T-helper 2 cell treated with Interferon-gamma antibody and Interleukin-4, amounts not matched to agents 5 μg/mL and 100 μg/mL, for 36 hours (primary cell): ENCODE measurements around the gene COMMD10.
"Not testable (repeated sequence)": the region's sequence is repeated elsewhere in the genome, so short reads cannot be mapped to it uniquely, and the experiment has no call there.

ENCODE experiments used
- DNase-seq: peaks from one replicate; pipeline ENCODE4 v3.0.0; 2021; ENCODE audit warnings: low spot score
- H3K27ac Mint-ChIP-seq: one replicate; pipeline ENCODE4 v1.8.0; 2021; ENCODE audit warnings: mild to moderate bottlenecking, mixed read lengths
- H3K27me3 Mint-ChIP-seq: one replicate; pipeline ENCODE4 v1.8.0; 2021; ENCODE audit warnings: low read depth, mixed read lengths
- H3K36me3 Mint-ChIP-seq: one replicate; pipeline ENCODE4 v1.8.0; 2021; ENCODE audit warnings: low read depth, mixed read lengths
- H3K4me1 Mint-ChIP-seq: one replicate; pipeline ENCODE4 v1.8.0; 2021; ENCODE audit warnings: low read depth, mixed read lengths
- H3K4me3 Mint-ChIP-seq: one replicate; pipeline ENCODE4 v1.8.0; 2022; ENCODE audit warnings: mild to moderate bottlenecking, moderate library complexity, mixed read lengths
- H3K9me3 Mint-ChIP-seq: one replicate; pipeline ENCODE4 v1.8.0; 2021; ENCODE audit warnings: mixed read lengths

Gene COMMD10

DNA sequence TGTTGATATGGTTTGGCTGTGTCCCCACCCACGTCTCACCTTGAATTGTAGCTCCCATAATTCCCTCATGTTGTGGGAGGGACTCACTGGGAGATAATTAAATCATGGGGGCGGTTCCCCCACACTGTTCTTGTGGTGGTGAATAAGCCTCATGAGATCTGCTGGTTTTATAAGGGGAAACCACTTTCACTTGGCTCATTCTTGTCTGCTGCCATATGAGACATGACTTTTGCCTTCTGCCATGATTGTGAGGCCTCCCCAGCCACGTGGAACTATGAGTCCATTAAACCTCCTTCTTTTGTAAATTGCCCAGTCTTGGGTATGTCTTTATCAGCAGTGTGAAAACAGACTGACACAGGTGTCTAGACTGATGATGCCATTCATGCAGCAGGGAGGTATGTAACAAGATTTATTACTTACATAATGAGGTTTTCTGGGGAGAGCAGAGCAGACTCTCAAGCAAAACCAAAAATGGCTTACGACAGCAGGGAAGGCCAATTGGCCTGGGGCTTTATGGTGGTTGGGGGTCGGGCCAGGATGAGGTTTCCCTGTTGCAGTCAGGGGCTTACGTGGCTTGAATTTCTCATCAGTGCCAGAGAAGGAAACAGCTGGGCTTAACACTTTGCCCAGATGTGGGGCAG lies 9.5 kb upstream of the COMMD10 start:
- Mint-ChIP-seq H3K27ac (no peak overlapping the region), H3K27me3 (peaks cover 24% of the 10 kb centered on the region), H3K36me3 (no peaks in the 10 kb centered on the region), H3K4me3 (no peak overlapping the region), H3K4me1 (peaks cover 7% of the 10 kb centered on the region), H3K9me3 (no peaks in the 10 kb centered on the region)
- DNase-seq, result peak; percentile 8

DNA sequence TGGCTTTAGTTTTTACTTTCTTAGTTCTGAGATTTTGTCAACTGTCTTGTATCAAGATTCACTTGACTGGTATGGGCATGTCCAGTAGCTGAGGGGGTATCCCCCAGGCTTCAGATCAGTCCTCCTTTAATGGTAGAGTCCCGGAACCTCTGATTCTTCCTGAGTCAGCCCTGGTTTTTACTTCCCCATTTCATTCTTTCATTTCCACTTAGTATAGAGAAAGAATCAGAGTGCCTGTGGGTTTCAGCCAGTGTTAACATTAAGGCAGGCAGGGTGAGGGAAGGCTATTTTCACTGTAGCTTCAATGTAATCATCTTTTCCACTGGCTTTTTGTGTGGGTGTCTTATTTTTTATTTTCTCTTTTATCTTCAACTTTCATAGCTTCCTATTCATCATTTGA lies 8.3 kb upstream of the COMMD10 start:
- Mint-ChIP-seq H3K27me3 (peaks cover 21% of the 10 kb centered on the region), H3K4me3 (no peak overlapping the region), H3K9me3 (no peaks in the 10 kb centered on the region), H3K27ac (no peak overlapping the region), H3K36me3 (no peaks in the 10 kb centered on the region), H3K4me1 (peaks cover 8% of the 10 kb centered on the region)
- DNase-seq, result no peak

DNA sequence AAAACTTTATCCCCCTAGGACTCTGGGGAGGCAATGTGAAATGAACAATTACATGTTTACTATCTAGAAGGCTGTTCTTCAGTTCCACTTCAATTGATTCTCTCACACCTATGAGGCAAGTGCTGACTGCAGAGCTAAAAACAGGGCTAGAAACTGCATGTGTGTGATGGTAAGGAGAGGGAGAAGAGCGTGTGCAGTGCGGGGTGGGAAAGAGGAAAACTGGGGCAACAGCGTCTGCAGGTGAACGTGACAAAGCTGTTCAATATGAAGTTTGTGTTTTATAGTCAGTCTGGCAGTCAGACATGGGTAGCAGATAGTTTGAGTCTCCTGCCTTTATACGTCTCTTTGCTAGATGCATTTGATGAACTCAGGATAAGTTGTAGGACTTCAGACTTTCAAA lies 6.6 kb upstream of the COMMD10 start:
- Mint-ChIP-seq H3K36me3 (peaks cover 2% of the 10 kb centered on the region), H3K4me3 (no peak overlapping the region)
- no peak for DNase-seq

DNA sequence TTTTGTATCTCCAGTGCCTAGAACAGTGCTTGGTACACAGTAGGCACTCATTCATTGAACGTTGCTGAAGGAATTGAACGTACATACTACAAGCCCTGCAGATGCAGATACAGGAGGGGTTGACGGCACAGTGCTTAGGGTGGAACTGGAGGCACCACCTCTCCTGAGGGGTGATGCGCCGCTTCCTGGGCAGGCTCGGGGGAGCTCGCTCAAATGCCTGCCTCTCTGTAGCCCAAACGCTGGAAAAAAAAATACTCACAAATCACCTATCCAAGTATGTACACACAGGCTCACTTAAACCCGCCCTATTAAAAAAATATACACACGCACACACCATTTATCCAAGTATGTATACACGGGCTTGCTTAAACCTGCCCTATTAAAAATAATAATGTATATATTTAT lies 536 bp upstream of the COMMD10 start:
- Mint-ChIP-seq H3K9me3 (no peaks in the 10 kb centered on the region), H3K27ac (peak overlapping the region; percentile 83), H3K4me3 (peak overlapping the region; percentile 90), H3K4me1 (peaks cover 23% of the 10 kb centered on the region), H3K36me3 (peaks cover 20% of the 10 kb centered on the region), H3K27me3 (peaks cover 5% of the 10 kb centered on the region)
- DNase-seq, result no peak

More for the DNA sequence above, 6.6 kb upstream of the COMMD10 start:
- H3K27me3 Mint-ChIP-seq, result peaks cover 15% of the 10 kb centered on the region
- H3K27ac Mint-ChIP-seq, result no peak overlapping the region
- H3K4me1 Mint-ChIP-seq, result peaks cover 10% of the 10 kb centered on the region
- H3K9me3 Mint-ChIP-seq, result no peaks in the 10 kb centered on the region

DNA sequence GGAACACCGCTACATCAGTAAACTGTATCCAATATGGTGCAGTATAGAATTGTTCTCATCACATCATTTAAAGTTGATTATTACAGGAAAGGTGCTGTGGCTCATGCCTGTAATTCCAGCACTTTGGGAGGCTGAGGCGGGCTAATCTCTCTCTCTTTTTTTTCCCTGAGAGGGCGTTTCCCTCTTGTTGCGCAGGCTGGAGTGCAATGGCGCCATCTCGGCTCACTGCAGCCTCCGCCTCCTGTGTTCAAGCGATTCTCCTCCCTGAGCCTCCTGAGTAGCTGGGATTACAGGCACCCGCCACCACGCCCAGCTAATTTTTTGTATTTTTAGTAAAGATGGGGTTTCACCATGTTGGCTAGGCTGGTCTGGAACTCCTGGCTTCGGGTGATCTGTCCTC lies 1.5 kb downstream of the COMMD10 start:
- H3K27ac Mint-ChIP-seq, H3K9me3 Mint-ChIP-seq, DNase-seq, H3K27me3 Mint-ChIP-seq: not testable (repeated sequence)
- H3K4me1 Mint-ChIP-seq, result peaks cover 23% of the 10 kb centered on the region
- H3K36me3 Mint-ChIP-seq, result peaks cover 26% of the 10 kb centered on the region
- peak overlapping the region; percentile 90 for H3K4me3 Mint-ChIP-seq

DNA sequence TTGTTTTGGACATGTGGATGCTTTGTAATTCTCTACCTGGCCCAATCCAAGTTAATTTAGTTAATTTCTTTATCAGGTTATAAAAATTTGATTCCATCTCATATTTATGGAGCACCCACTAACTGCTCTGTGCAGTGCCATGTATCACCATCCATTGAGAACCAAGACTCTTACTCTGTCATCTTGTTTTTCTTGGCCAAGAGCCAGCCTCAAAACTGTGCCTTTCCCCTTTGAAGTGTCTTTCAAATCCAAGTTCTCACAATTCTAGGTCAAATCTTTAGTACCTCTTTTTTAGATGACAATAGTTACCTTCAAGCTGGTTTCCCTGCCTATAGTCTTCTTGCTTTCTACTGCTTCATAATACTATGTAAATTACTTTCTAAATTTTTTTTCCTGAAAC lies 3.2 kb downstream of the COMMD10 start:
- peaks cover 34% of the 10 kb centered on the region for H3K36me3 Mint-ChIP-seq
- peaks cover 3% of the 10 kb centered on the region for H3K27me3 Mint-ChIP-seq
- H3K9me3 Mint-ChIP-seq, result no peaks in the 10 kb centered on the region
- DNase-seq, result no peak
- peaks cover 20% of the 10 kb centered on the region for H3K4me1 Mint-ChIP-seq
- no peak overlapping the region for H3K27ac Mint-ChIP-seq
- no peak overlapping the region for H3K4me3 Mint-ChIP-seq

DNA sequence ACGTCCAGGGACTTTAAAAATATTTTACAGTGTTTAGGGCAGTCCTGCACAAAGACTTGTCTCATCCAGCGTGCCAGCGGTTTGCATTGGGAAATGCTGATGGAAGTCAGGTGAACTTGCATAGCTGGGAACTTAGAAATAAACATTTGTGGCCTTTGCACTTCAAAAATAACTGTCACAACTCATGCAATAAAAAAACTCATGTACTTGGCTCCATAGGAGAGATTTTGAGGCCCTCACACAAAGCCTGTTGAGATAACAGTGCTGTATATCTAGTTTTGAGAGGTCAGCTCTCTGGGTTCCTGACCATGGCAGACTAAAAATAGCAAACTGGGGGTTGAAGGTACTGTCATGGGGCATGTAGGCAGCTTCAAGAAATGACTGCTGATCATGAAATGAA lies 5.5 kb downstream of the COMMD10 start:
- Mint-ChIP-seq H3K9me3 (no peaks in the 10 kb centered on the region), H3K36me3 (peaks cover 45% of the 10 kb centered on the region), H3K27me3 (no peaks in the 10 kb centered on the region), H3K27ac (no peak overlapping the region), H3K4me3 (no peak overlapping the region), H3K4me1 (peaks cover 13% of the 10 kb centered on the region)
- no peak for DNase-seq

DNA sequence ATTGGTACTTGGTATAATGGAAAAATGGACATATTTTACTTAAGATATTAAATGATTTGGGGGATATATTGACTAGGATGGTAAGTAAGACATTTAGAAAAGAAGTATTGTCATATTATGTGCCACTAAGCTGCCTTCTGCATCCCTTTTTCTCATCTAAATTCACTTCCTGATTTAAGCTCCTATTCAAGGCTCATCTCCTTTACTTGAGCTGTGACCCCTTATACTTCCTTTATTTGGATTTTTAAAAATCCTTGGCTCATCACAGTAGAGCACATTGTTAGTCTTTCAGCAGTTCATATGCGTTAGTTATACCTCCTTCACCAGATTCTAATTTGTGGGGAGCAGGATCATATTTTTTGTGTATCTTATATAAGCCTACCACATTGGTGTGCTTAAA lies 6.6 kb downstream of the COMMD10 start:
- no peaks in the 10 kb centered on the region for H3K27me3 Mint-ChIP-seq
- no peak overlapping the region for H3K4me3 Mint-ChIP-seq
- no peaks in the 10 kb centered on the region for H3K9me3 Mint-ChIP-seq
- H3K27ac Mint-ChIP-seq, result no peak overlapping the region
- H3K4me1 Mint-ChIP-seq, result peaks cover 6% of the 10 kb centered on the region
- DNase-seq, result no peak
- H3K36me3 Mint-ChIP-seq, result peaks cover 48% of the 10 kb centered on the region

DNA sequence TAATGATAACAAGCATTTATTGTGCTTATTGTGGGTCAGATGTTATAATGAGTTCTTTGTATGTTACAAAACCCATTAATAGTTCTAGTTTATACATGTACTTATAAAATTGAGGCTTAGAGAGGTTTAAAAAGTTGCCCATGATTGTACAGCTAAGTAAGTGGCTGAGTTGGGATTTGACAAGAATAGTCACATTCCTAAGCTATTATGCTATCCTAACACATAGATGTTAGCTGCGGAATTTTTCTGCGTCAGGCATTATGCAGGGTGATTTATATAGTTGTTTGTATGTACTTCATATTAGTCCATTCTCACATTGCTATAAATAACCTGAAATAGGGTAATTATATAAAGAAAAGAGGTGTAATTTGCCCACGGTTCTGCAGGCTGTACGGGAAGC lies 12.5 kb downstream of the COMMD10 start:
- no peaks in the 10 kb centered on the region for H3K9me3 Mint-ChIP-seq
- no peaks in the 10 kb centered on the region for H3K27me3 Mint-ChIP-seq
- DNase-seq, result no peak
- H3K4me1 Mint-ChIP-seq, result peaks cover 4% of the 10 kb centered on the region
- H3K36me3 Mint-ChIP-seq, result peaks cover 56% of the 10 kb centered on the region
- no peak overlapping the region for H3K4me3 Mint-ChIP-seq
- no peak overlapping the region for H3K27ac Mint-ChIP-seq

DNA sequence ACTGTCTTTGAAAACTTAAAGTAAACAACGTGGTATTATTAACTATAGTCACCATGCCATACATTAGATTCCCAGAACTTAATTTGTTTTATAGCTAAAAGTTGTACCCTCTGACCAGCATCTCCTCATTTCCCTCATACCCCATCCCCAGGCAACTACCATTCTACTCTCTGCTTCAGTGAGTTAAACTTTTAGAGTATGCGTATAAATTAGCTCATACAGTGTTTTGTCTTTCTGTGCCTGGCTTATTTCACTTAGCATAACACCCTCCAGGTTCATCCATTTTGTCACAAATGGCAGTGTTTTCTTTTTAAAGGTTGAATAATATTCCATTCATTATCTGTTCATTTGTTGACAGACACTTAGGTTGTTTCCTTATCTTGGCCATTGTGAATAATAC lies 14.2 kb downstream of the COMMD10 start:
- no peak overlapping the region for H3K4me3 Mint-ChIP-seq
- H3K27me3 Mint-ChIP-seq, result no peaks in the 10 kb centered on the region
- DNase-seq, result no peak
- peaks cover 50% of the 10 kb centered on the region for H3K36me3 Mint-ChIP-seq
- H3K4me1 Mint-ChIP-seq, result peaks cover 5% of the 10 kb centered on the region
- H3K9me3 Mint-ChIP-seq, result no peaks in the 10 kb centered on the region
- H3K27ac Mint-ChIP-seq, result no peak overlapping the region

DNA sequence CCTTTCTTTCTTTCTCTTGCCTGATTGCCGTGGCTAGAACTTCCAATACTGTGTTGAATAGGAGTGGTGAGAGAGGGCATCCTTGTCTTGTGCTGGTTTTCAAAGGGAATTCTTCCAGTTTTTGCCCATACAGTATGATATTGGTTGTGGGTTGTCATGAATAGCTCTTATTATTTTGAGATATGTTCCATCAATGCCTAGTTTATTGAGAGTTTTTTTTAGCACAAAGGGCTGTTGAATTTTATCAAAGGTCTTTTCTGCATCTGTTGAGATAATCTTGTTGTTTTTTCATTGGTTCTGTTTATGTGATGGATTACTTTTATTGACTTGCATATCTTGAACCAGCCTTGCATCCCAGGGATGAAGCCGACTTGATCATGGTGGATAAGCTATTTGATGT lies 20.1 kb downstream of the COMMD10 start:
- peaks cover 46% of the 10 kb centered on the region for H3K36me3 Mint-ChIP-seq
- not testable (repeated sequence) for H3K4me3 Mint-ChIP-seq, H3K9me3 Mint-ChIP-seq, DNase-seq, H3K27me3 Mint-ChIP-seq, H3K27ac Mint-ChIP-seq, H3K4me1 Mint-ChIP-seq

DNA sequence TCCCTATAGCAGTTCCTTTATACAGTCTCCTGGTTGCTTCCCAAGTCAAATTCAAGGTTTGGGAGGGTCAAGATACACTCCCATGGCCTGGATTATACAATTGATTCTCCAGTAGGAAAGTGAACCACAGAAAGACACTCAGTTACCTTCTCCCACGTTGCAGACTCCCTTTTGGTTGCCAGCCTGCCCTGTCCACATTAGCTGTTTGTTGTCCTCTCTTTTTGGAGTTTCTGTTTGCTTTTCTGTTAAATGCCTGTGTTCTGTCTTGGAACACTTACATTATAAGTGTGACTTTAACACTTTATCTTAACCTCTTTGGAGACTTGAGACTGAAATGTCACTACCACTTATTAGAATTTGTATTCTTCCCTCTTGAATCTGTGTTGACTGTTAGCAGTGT lies 30.3 kb downstream of the COMMD10 start:
- Mint-ChIP-seq H3K9me3 (peaks cover 36% of the 10 kb centered on the region), H3K27ac (no peak overlapping the region), H3K36me3 (peaks cover 27% of the 10 kb centered on the region), H3K4me1 (peaks cover 3% of the 10 kb centered on the region), H3K4me3 (no peak overlapping the region), H3K27me3 (no peaks in the 10 kb centered on the region)
- no peak for DNase-seq

DNA sequence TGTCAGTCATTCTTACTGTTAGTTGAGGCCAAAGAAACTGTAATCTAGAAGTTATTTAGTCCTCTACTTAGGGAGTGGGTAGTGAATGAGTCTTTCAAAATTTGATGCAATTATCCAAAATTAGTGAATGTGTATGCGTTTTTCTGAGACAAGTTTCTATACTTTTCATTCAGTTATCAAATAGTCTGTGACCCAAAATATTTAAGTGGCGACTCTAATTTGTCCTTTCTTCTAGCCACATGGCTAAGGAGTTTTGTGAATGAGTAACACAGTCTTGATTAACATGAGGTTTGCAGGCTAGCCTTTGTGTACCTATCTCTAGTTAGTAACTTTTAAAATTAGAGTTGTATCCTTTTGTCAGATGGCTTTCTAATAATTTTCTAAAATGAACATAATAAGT lies 45.6 kb downstream of the COMMD10 start:
- Mint-ChIP-seq H3K36me3 (peaks cover 4% of the 10 kb centered on the region), H3K4me1 (peaks cover 2% of the 10 kb centered on the region), H3K27me3 (no peaks in the 10 kb centered on the region), H3K27ac (no peak overlapping the region), H3K4me3 (no peak overlapping the region), H3K9me3 (no peaks in the 10 kb centered on the region)
- no peak for DNase-seq

DNA sequence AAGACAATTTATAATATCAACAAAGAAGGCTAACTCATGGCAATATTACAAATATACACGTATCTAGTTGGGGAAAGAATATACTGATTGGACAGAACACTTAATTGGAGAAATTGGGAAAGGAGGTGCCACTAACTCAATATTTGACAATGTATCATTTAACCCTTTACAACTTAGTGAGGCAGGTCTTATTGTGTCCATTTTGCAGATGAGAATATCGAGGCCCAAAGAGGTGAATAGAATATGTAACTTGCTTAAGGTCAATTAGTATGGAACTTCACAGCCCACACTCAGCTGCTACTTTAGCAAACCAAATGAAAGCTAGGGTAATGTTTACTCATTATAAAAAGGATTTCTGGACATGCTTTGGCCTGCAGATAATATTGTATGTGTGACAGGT lies 46.2 kb downstream of the COMMD10 start:
- Mint-ChIP-seq H3K4me1 (peaks cover 4% of the 10 kb centered on the region), H3K4me3 (no peak overlapping the region), H3K36me3 (peaks cover 4% of the 10 kb centered on the region), H3K27me3 (no peaks in the 10 kb centered on the region), H3K27ac (no peak overlapping the region), H3K9me3 (no peaks in the 10 kb centered on the region)
- no peak for DNase-seq

DNA sequence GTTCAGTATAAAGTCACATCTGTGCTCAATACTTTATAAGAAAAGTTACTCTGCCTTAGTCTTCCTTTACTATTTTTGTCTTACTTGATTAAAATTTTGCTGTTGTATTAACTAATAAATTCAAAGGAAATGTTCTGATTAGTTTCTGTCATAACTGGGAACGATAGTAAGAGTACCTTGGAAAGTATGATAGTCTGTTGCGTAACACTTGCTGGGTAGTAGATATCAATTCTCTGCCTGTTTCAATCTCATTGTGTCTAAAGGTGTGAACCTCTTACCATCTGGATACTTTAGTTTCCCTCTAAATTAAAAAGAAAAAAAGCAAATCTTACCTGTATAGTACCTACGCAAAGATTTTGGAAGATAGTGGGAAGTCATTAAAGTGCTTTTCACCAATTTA lies 48.5 kb downstream of the COMMD10 start:
- H3K27me3 Mint-ChIP-seq, result no peaks in the 10 kb centered on the region
- no peaks in the 10 kb centered on the region for H3K9me3 Mint-ChIP-seq
- peaks cover 5% of the 10 kb centered on the region for H3K36me3 Mint-ChIP-seq
- DNase-seq, result no peak
- H3K4me3 Mint-ChIP-seq, result no peak overlapping the region
- peaks cover 10% of the 10 kb centered on the region for H3K4me1 Mint-ChIP-seq
- no peak overlapping the region for H3K27ac Mint-ChIP-seq
